ENCODE results near the gene TPCN2. TPM values are rescaled to one million over a fixed set of nuclear protein-coding genes. Genes with fewer than 3 reads are reported as not detected.
"Not testable (repeated sequence)": the region's sequence is repeated elsewhere in the genome, so short reads cannot be mapped to it uniquely, and the experiment has no call there.

Gene TPCN2
- total RNA-seq, 2 donors from 2014 or later: 4.2 to 5.3 TPM

GRCh38 chr11:69131121-69131566 is 82.4 kb downstream of the TPCN2 start:
- H3K27ac ChIP-seq: peak overlapping the region; percentile 46 to 58
- H3K27me3 ChIP-seq: no peaks in the 10 kb centered on the region
- H3K4me3 ChIP-seq: no peak overlapping the region
- H3K9me3 ChIP-seq: peaks cover 0 to 12% of the 10 kb centered on the region in 2 donors
- H3K36me3 ChIP-seq: no peaks in the 10 kb centered on the region
- TF ChIP-seq CTCF (IDR thresholded peaks at IDR 0.05): no peak
- DNase-seq (ENCODE audit: low spot score): peak; percentile 79
- peaks cover 0 to 27% of the 10 kb centered on the region in 2 donors for H3K4me1 ChIP-seq

GRCh38 chr11:69131644-69132300 is 83.0 kb downstream of the TPCN2 start:
- Histone ChIP-seq H3K9me3 (peaks cover 0 to 12% of the 10 kb centered on the region in 2 donors), H3K4me1 (peaks cover 0 to 23% of the 10 kb centered on the region in 2 donors), H3K36me3 (no peaks in the 10 kb centered on the region), H3K27me3 (no peaks in the 10 kb centered on the region), H3K27ac (peak overlapping the region; percentile 4 to 58), H3K4me3 (no peak overlapping the region)
- peak; percentile 85 to 90 for TF ChIP-seq CTCF (IDR thresholded peaks at IDR 0.05)
- DNase-seq (ENCODE audit: low spot score): peak; percentile 70

- no peaks in the 10 kb centered on the region for H3K36me3 ChIP-seq
- H3K27me3 ChIP-seq: no peaks in the 10 kb centered on the region
- DNase-seq (ENCODE audit: low spot score): no peak
- no peak overlapping the region for H3K27ac ChIP-seq
- H3K4me1 ChIP-seq: peaks cover 0 to 18% of the 10 kb centered on the region in 2 donors
- no peak for TF ChIP-seq CTCF (IDR thresholded peaks at IDR 0.05)
- no peak overlapping the region for H3K4me3 ChIP-seq
- peaks cover 0 to 12% of the 10 kb centered on the region in 2 donors for H3K9me3 ChIP-seq
Measured at GRCh38 chr11:69132301-69132670, 83.6 kb downstream of the TPCN2 start.

- Histone ChIP-seq H3K27ac (no peak overlapping the region), H3K27me3 (no peaks in the 10 kb centered on the region), H3K9me3 (peaks cover 0 to 5% of the 10 kb centered on the region in 2 donors), H3K4me1 (peaks cover 0 to 16% of the 10 kb centered on the region in 2 donors), H3K4me3 (no peak overlapping the region), H3K36me3 (no peaks in the 10 kb centered on the region)
- no peak for DNase-seq (ENCODE audit: low spot score)
- no peak for TF ChIP-seq CTCF (IDR thresholded peaks at IDR 0.05)
Measured at GRCh38 chr11:69133251-69133650, 84.5 kb downstream of the TPCN2 start.

GRCh38 chr11:69134182-69134581 is 85.5 kb downstream of the TPCN2 start:
- not testable (repeated sequence) for H3K9me3 ChIP-seq; DNase-seq (ENCODE audit: low spot score); H3K27me3 ChIP-seq; H3K27ac ChIP-seq; H3K4me3 ChIP-seq; H3K36me3 ChIP-seq
- H3K4me1 ChIP-seq: peaks cover 0 to 16% of the 10 kb centered on the region in 2 donors

GRCh38 chr11:69134957-69135356 is 86.2 kb downstream of the TPCN2 start:
- H3K4me3 ChIP-seq: no peak overlapping the region
- no peak for DNase-seq (ENCODE audit: low spot score)

More at GRCh38 chr11:69134957-69135356, 86.2 kb downstream of the TPCN2 start:
- H3K36me3 ChIP-seq: no peaks in the 10 kb centered on the region
- no peak overlapping the region for H3K27ac ChIP-seq
- peaks cover 0 to 5% of the 10 kb centered on the region in 2 donors for H3K9me3 ChIP-seq
- H3K27me3 ChIP-seq: no peaks in the 10 kb centered on the region
- peaks cover 0 to 16% of the 10 kb centered on the region in 2 donors for H3K4me1 ChIP-seq
- no peak for TF ChIP-seq CTCF (IDR thresholded peaks at IDR 0.05)
